Natural killer cell (primary cell): ENCODE data around the gene ANKRD12. TPM values are rescaled to one million over a fixed set of nuclear protein-coding genes. Genes with fewer than 3 reads are reported as not detected.

ENCODE experiments used
- ATAC-seq, 3 donors: fragments of 150-1000 bp in 2 of 3; fragments of 200-7000 bp in 1 of 3; cut with Tn5 transposase; 1 replicate in 1 of 3; 2 replicates in 2 of 3; pipeline ENCODE4 v1.10.0; 2021; ENCODE audit warnings: mild to moderate bottlenecking in 2 of 3, moderate library complexity in 2 of 3
- DNase-seq, 2 donors: peaks; one replicate each; pipeline versions ENCODE4 v3.0.0 to v3.0.0-alpha.2; 2013 to 2021; ENCODE audit warnings: mixed read lengths in 1 of 2
- H3K27ac ChIP-seq: one replicate; pipeline ENCODE4 v1.5.1; 2013; ENCODE audit warnings: mild to moderate bottlenecking, low read length
- H3K27me3 ChIP-seq: one replicate; pipeline ENCODE4 v1.6.1; 2013; ENCODE audit warnings: low read length; ENCODE audit not compliant: control insufficient read depth, insufficient read depth
- H3K36me3 ChIP-seq: one replicate; pipeline ENCODE4 v1.6.1; 2013; ENCODE audit warnings: low read length; ENCODE audit not compliant: control insufficient read depth, insufficient read depth
- H3K4me1 ChIP-seq: one replicate; pipeline ENCODE4 v1.6.1; 2013; ENCODE audit warnings: low read length; ENCODE audit not compliant: control insufficient read depth, insufficient read depth
- H3K4me3 ChIP-seq: one replicate; pipeline ENCODE4 v1.5.1; 2013; ENCODE audit warnings: low read length
- H3K9me3 ChIP-seq: one replicate; pipeline ENCODE4 v1.6.1; 2013; ENCODE audit warnings: low read length; ENCODE audit not compliant: control insufficient read depth, insufficient read depth
- H3K27ac Mint-ChIP-seq, 2 donors: one replicate each; pipeline ENCODE4 v1.8.0; 2022; ENCODE audit warnings: mild to moderate bottlenecking in 2 of 2, mixed read lengths in 2 of 2, moderate library complexity in 1 of 2
- H3K27me3 Mint-ChIP-seq, 2 donors: one replicate each; pipeline ENCODE4 v1.8.0; 2022; ENCODE audit warnings: low read depth in 2 of 2, mixed read lengths in 2 of 2
- H3K36me3 Mint-ChIP-seq: one replicate; pipeline ENCODE4 v1.8.0; 2022; ENCODE audit warnings: mixed read lengths
- H3K4me1 Mint-ChIP-seq, 2 donors: one replicate each; pipeline ENCODE4 v1.8.0; 2022; ENCODE audit warnings: mixed read lengths in 2 of 2
- H3K4me3 Mint-ChIP-seq: one replicate; pipeline ENCODE4 v1.8.0; 2022; ENCODE audit warnings: mild to moderate bottlenecking, moderate library complexity, mixed read lengths
- H3K9me3 Mint-ChIP-seq, 2 donors: one replicate each; pipeline ENCODE4 v1.8.0; 2022; ENCODE audit warnings: mixed read lengths in 2 of 2
- WGBS: methylation state at CpG from one replicate; pipeline ENCODE4 v1.1.7; 2013; ENCODE audit warnings: missing lambda C conversion rate; ENCODE audit not compliant: insufficient coverage; 5-methylcytosine and 5-hydroxymethylcytosine counted together
- intact Hi-C: fragments of 100-400 bp; cut with micrococcal nuclease; formaldehyde crosslinking; loops from one replicate; pipeline ENCODE4 v1.14.2; 2022
- total RNA-seq, 4 donors: library from RNA; stranded (reverse); fragments of 120-200 nt in 1 of 4; gene quantifications; one replicate each; pipeline versions ENCODE4 v1.2.3 to v1.2.4, GENCODE V29; 2013 to 2022
- TF ChIP-seq, protein P1 (sequence below): fragments of 200-600 bp; IDR thresholded peaks from one replicate; pipeline ENCODE4 v1.8.0; 2022; ENCODE audit warnings: antibody characterized with exemption

ANKRD12 gene
- total RNA-seq, 3 donors from 2014 or later (not counting 1 experiment from before 2014, with no cell fraction given), result 136 to 148 (median 141) TPM

DNA sequence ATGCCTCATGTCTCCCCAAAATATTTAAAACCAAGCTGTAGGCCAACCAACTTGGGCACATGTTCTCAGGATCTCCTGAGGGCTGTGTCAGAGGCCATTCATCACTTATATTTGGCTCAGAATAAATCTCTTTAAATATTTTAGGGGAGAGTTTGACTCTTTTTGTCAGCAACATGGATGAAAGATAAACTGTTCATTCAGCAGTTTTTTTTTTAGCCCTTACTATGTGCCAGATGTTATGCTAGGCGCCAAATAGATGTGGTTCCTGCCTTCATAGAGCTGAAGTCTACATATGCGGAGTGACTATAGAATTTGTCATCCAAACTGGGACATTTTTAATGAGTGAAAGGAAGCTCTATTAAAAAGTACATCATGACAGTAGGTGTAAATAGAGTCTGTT, 155.5 kb downstream of the ANKRD12 start:
- Mint-ChIP-seq H3K36me3 (peaks cover 5% of the 10 kb centered on the region), H3K27ac (no peak overlapping the region), H3K27me3 (no peaks in the 10 kb centered on the region), H3K4me1 (no peaks in the 10 kb centered on the region), H3K9me3 (peaks cover 0 to 3% of the 10 kb centered on the region in 2 donors), H3K4me3 (no peak overlapping the region)
- Histone ChIP-seq H3K9me3 (peaks cover 5% of the 10 kb centered on the region), H3K27ac (no peak overlapping the region), H3K36me3 (no peaks in the 10 kb centered on the region), H3K27me3 (no peaks in the 10 kb centered on the region), H3K4me1 (no peaks in the 10 kb centered on the region), H3K4me3 (no peak overlapping the region)
- ATAC-seq (no peak), DNase-seq (no peak)
- TF ChIP-seq, protein P1, sequence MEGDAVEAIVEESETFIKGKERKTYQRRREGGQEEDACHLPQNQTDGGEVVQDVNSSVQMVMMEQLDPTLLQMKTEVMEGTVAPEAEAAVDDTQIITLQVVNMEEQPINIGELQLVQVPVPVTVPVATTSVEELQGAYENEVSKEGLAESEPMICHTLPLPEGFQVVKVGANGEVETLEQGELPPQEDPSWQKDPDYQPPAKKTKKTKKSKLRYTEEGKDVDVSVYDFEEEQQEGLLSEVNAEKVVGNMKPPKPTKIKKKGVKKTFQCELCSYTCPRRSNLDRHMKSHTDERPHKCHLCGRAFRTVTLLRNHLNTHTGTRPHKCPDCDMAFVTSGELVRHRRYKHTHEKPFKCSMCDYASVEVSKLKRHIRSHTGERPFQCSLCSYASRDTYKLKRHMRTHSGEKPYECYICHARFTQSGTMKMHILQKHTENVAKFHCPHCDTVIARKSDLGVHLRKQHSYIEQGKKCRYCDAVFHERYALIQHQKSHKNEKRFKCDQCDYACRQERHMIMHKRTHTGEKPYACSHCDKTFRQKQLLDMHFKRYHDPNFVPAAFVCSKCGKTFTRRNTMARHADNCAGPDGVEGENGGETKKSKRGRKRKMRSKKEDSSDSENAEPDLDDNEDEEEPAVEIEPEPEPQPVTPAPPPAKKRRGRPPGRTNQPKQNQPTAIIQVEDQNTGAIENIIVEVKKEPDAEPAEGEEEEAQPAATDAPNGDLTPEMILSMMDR, result no peak
- intact Hi-C loops, result no loop called here
- WGBS, result 100% methylated on average over 2 of the region's 2 CpGs

DNA sequence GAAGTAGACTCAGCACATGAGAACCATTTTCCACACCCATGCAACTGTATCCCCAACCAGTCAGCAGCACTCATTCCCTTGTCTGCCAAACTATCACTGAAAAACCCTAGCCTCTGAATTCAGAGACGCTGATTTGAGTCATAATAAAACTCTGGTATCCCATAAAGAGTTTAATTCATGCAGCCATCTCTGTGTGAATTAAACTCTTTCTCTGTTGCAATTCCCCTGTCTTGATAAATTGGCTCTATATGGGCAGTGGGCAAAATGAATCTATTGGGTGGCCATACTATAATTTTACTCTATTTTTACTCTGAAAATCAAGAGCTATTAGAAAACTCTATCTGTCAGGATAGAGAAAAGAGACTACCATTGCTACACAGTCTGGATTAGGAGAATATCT, 157.4 kb downstream of the ANKRD12 start:
- Mint-ChIP-seq H3K27me3 (no peaks in the 10 kb centered on the region), H3K9me3 (peaks cover 0 to 3% of the 10 kb centered on the region in 2 donors), H3K4me3 (no peak overlapping the region), H3K4me1 (no peaks in the 10 kb centered on the region), H3K36me3 (peaks cover 5% of the 10 kb centered on the region), H3K27ac (no peak overlapping the region)
- Histone ChIP-seq H3K36me3 (no peaks in the 10 kb centered on the region), H3K9me3 (peaks cover 5% of the 10 kb centered on the region), H3K27me3 (no peaks in the 10 kb centered on the region), H3K4me1 (no peaks in the 10 kb centered on the region), H3K27ac (no peak overlapping the region), H3K4me3 (no peak overlapping the region)
- ATAC-seq (no peak), DNase-seq (no peak)
- 93% methylated on average over 1 of the region's 1 CpG for WGBS
- intact Hi-C loops, result no loop called here
- TF ChIP-seq, protein P1, result no peak

DNA sequence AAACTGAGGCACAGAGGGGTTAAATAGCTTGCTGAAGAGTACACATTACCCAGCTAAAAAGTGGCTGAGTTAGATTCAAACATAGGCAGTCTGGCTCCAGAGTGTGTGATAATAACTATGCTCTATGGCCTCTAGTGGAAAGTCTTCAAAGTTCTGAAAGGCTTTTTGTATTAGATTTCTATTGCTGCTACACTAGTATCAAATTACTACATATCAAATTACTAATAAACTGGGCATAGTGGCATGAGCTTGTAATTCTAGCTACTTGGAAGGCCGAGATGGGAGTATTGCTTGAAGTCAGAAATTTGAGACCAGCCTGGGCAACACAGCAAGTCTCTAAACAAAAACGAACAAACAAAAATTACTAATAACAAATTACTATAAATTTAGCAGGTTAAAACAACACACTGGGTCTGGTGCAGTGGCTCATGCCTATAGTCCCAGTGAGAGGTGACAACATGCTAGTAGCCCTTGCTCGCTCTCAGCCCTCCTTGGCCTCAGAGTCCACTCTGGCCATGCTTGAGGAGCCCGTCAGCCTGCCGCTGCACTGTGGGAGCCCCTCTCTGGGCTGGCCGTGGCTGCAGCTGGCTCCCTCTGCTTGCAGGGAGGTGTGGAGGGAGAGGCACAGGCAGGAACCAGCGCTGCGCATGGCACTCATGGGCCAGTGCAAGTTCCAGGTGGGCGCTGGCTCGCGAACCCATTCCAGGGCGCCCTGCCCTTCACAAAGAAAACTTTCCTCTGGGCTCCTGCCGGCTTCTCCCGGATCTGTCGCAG, 159.8 kb downstream of the ANKRD12 start:
- H3K27ac Mint-ChIP-seq, result no peak overlapping the region
- no peaks in the 10 kb centered on the region for H3K27me3 Mint-ChIP-seq
- DNase-seq (no peak), ATAC-seq (no peak)
- no peaks in the 10 kb centered on the region for H3K4me1 Mint-ChIP-seq
- peaks cover 5% of the 10 kb centered on the region for H3K9me3 ChIP-seq
- peaks cover 5% of the 10 kb centered on the region for H3K36me3 Mint-ChIP-seq
- no peak overlapping the region for H3K27ac ChIP-seq
- TF ChIP-seq, protein P1, result no peak
- no peaks in the 10 kb centered on the region for H3K36me3 ChIP-seq
- intact Hi-C loops, result no loop called here
- H3K4me3 ChIP-seq, result no peak overlapping the region
- H3K9me3 Mint-ChIP-seq, result peaks cover 0 to 3% of the 10 kb centered on the region in 2 donors
- H3K4me1 ChIP-seq, result no peaks in the 10 kb centered on the region
- no peaks in the 10 kb centered on the region for H3K27me3 ChIP-seq
- no peak overlapping the region for H3K4me3 Mint-ChIP-seq
- 96% methylated on average over 15 of the region's 15 CpGs for WGBS

DNA sequence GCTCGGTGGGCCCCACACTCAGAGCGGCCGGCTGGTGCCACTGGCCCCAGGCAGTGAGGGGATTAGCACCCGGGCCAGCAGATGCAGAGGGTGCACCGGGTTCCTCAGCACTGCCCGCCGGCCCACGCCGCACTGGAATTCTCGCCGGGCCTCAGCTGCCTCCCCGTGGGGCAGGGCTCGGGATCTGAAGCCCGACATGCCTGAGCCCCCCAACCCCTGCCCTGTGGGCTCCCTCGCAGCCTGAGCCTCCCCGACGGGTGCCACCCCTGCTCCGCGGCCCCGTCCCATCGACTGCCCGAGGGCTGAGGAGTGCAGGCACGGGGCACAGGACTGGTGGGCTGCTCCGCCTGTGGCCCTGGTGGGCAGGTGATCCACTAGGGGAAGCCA, 160.4 kb downstream of the ANKRD12 start:
- H3K27me3 Mint-ChIP-seq, result no peaks in the 10 kb centered on the region
- no peaks in the 10 kb centered on the region for H3K4me1 Mint-ChIP-seq

More for the DNA sequence above, 160.4 kb downstream of the ANKRD12 start:
- intact Hi-C loops, result no loop called here
- H3K4me3 Mint-ChIP-seq, result no peak overlapping the region
- ATAC-seq (no peak), DNase-seq (no peak)
- Histone ChIP-seq H3K4me1 (no peaks in the 10 kb centered on the region), H3K9me3 (peaks cover 5% of the 10 kb centered on the region), H3K27ac (no peak overlapping the region), H3K4me3 (no peak overlapping the region), H3K36me3 (no peaks in the 10 kb centered on the region), H3K27me3 (no peaks in the 10 kb centered on the region)
- peaks cover 0 to 4% of the 10 kb centered on the region in 2 donors for H3K9me3 Mint-ChIP-seq
- 96% methylated on average over 24 of the region's 24 CpGs for WGBS
- no peak overlapping the region for H3K27ac Mint-ChIP-seq
- H3K36me3 Mint-ChIP-seq, result peaks cover 8% of the 10 kb centered on the region
- TF ChIP-seq, protein P1, result no peak
